Vagina (tissue), 2 donors: Measurements from ENCODE around the gene DOCK1. TPM values are rescaled to one million over a fixed set of nuclear protein-coding genes. Genes with fewer than 3 reads are reported as not detected.

Experiments
- DNase-seq, 2 donors: peaks; one replicate each; pipeline ENCODE4 v3.0.0-alpha.2; 2017; ENCODE audit errors: extremely low spot score in 2 of 2
- H3K27ac ChIP-seq: fragments of 200-600 bp; sonication (generic); one replicate; pipeline ENCODE4 v1.5.1; 2019
- H3K27me3 ChIP-seq: fragments of 200-600 bp; sonication (generic); one replicate; pipeline ENCODE4 v1.5.1; 2019
- H3K36me3 ChIP-seq, 2 donors: fragments of 200-600 bp; sonication (generic); one replicate each; pipeline ENCODE4 v1.5.1; 2017 to 2019
- H3K4me1 ChIP-seq: fragments of 200-600 bp; sonication (generic); one replicate; pipeline ENCODE4 v1.5.1; 2019
- H3K4me3 ChIP-seq, 2 donors: fragments of 200-600 bp; sonication (generic); 1 replicate in 1 of 2; 2 replicates in 1 of 2; pipeline ENCODE4 v1.5.1; 2016 to 2019
- H3K9me3 ChIP-seq: fragments of 200-600 bp; sonication (generic); one replicate; pipeline ENCODE4 v1.5.1; 2019
- POLR2A ChIP-seq, 2 donors: fragments of 450-650 bp; IDR thresholded peaks; one replicate each; pipeline ENCODE4 v1.6.1; 2017; ENCODE audit warnings: antibody characterized with exemption in 2 of 2, mild to moderate bottlenecking in 2 of 2, moderate library complexity in 2 of 2
- POLR2AphosphoS5 ChIP-seq, 2 donors: sonication (generic); formaldehyde crosslinking; IDR thresholded peaks; one replicate each; pipeline ENCODE4 v1.9.0; 2017; ENCODE audit warnings: antibody characterized with exemption in 2 of 2, mild to moderate bottlenecking in 2 of 2, low read depth in 1 of 2; ENCODE audit not compliant: insufficient read depth in 1 of 2
- intact Hi-C: fragments of 100-400 bp; cut with DNase I; formaldehyde crosslinking; loops from one replicate; pipeline ENCODE4 v1.15.1; 2023
- total RNA-seq: library from RNA; depleted of rRNA; stranded (reverse); fragments of >200 nt; gene quantifications from one replicate; pipeline ENCODE4 v1.2.3, GENCODE V29; 2016
- TF ChIP-seq, protein P1 (sequence below), 3 experiments: fragments of 450-650 bp in 2 of 3; fragments of 200-600 bp in 1 of 3; sonication (generic) in 1 of 3; IDR thresholded peaks; one replicate each; pipeline ENCODE4 v1.5.1; 2017 to 2019; ENCODE audit warnings: antibody characterized with exemption in 3 of 3, mild to moderate bottlenecking in 2 of 3, moderate library complexity in 2 of 3

DOCK1 gene
- total RNA-seq, 1 donor from 2014 or later = 64.6 TPM

DNA sequence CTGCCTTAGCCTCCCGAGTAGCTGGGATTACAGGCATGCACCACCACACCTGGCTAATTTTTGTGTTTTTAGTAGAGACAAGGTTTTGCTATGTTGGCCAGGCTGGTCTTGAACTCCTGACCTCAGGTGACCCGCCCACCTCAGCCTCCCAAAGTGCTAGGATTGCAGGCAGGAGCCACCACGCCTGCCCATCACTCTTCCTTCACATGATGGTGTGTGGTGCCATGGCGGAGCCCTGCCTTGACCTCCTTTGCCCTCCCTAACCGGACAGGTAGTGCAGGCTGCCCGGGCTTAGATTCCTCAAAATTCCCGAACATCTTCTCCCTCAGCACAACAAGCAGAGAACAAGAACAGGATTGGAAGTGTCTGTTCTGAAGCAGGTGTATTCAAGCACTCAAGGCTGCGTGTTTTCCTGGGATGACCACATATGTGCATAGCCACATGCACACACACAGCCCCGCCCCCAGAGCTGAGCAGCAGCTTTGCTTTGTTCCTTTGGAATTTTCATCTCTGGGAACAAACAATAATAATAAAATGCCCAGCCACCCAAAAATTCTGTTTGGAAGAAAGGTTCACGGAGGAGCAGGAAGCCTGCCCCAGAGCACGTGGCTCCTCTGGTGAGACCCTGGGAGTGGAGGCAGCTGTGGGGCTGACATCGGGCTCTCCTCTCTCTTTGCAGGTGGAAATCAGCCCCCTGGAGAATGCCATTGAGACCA lies 512.6 kb downstream of the DOCK1 start:
- H3K4me3 ChIP-seq = no peak overlapping the region
- TF ChIP-seq POLR2AphosphoS5 (IDR thresholded peaks at IDR 0.05; ENCODE audit: insufficient read depth in 1 of 2, low read depth in 1 of 2) (no peak), POLR2A (IDR thresholded peaks at IDR 0.05) (no peak)
- TF ChIP-seq, protein P1, sequence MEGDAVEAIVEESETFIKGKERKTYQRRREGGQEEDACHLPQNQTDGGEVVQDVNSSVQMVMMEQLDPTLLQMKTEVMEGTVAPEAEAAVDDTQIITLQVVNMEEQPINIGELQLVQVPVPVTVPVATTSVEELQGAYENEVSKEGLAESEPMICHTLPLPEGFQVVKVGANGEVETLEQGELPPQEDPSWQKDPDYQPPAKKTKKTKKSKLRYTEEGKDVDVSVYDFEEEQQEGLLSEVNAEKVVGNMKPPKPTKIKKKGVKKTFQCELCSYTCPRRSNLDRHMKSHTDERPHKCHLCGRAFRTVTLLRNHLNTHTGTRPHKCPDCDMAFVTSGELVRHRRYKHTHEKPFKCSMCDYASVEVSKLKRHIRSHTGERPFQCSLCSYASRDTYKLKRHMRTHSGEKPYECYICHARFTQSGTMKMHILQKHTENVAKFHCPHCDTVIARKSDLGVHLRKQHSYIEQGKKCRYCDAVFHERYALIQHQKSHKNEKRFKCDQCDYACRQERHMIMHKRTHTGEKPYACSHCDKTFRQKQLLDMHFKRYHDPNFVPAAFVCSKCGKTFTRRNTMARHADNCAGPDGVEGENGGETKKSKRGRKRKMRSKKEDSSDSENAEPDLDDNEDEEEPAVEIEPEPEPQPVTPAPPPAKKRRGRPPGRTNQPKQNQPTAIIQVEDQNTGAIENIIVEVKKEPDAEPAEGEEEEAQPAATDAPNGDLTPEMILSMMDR (IDR thresholded peaks at IDR 0.05) = no peak
- H3K27ac ChIP-seq = no peak overlapping the region
- no peak for DNase-seq
- no peaks in the 10 kb centered on the region for H3K9me3 ChIP-seq
- intact Hi-C loops = loop anchor here (10.0 kb wide), 1 partner anchor 1713 kb away; no protein-coding TSS in a partner anchor
- peaks cover 0 to 33% of the 10 kb centered on the region in 2 donors for H3K36me3 ChIP-seq
- no peaks in the 10 kb centered on the region for H3K4me1 ChIP-seq
- H3K27me3 ChIP-seq = no peaks in the 10 kb centered on the region

- Histone ChIP-seq H3K4me1 (peaks cover 3% of the 10 kb centered on the region), H3K4me3 (no peak overlapping the region), H3K36me3 (peaks cover 0 to 33% of the 10 kb centered on the region in 2 donors), H3K27me3 (no peaks in the 10 kb centered on the region), H3K27ac (no peak overlapping the region), H3K9me3 (no peaks in the 10 kb centered on the region)
- DNase-seq = no peak
- TF ChIP-seq, protein P1 (IDR thresholded peaks at IDR 0.05) = no peak
- no peak for TF ChIP-seq POLR2AphosphoS5 (IDR thresholded peaks at IDR 0.05; ENCODE audit: insufficient read depth in 1 of 2, low read depth in 1 of 2)
- TF ChIP-seq POLR2A (IDR thresholded peaks at IDR 0.05) = no peak
- intact Hi-C loops = loop anchor here (10.0 kb wide), 1 partner anchor 1714 kb away; no protein-coding TSS in a partner anchor
These were observed 513.4 kb downstream of the DOCK1 start for GRCh38 chr10:127418536-127419168.

GRCh38 chr10:127420138-127420684 lies 515.0 kb downstream of the DOCK1 start:
- TF ChIP-seq, protein P1 (IDR thresholded peaks at IDR 0.05) = no peak
- TF ChIP-seq POLR2A (IDR thresholded peaks at IDR 0.05) = no peak
- no peak overlapping the region for H3K27ac ChIP-seq
- H3K27me3 ChIP-seq = no peaks in the 10 kb centered on the region
- no peak overlapping the region for H3K4me3 ChIP-seq
- H3K36me3 ChIP-seq = peaks cover 0 to 33% of the 10 kb centered on the region in 2 donors
- no peak for DNase-seq
- intact Hi-C loops = no loop called here
- peaks cover 8% of the 10 kb centered on the region for H3K4me1 ChIP-seq
- H3K9me3 ChIP-seq = no peaks in the 10 kb centered on the region

DNA sequence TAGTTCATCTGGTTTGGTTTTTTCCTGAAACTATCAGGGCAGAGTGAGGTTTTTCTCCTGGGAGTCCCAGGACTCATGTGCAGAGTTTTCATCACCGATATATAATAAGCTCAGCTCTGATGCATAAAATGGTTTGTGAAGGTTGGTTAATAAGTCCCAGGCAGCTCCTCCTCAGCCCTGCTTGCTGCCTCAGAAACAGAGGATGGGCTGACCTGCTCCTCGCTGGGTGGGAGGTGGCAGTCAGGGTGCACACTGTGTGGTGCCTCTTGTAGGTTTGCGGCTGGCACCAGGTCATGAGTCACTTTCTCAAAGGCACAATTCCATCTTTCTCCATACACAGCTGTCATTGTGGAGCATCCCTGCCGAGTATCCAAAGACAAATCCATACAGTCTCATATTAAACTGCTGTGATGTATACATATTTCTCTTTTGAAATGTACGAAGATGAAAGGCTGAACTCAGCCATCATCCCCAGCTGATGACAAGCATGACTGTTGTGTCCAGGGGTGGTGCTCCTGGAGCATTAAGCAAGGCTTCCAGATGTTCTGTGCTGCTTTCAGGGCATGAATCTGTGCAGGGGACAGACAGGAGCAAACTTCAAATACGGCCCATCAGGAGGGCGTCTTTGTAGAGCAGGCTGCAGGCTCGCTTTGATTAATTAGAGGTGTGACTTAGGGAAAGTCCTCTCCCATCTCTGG lies 518.1 kb downstream of the DOCK1 start:
- no peak for DNase-seq
- H3K4me1 ChIP-seq = peaks cover 8% of the 10 kb centered on the region
- TF ChIP-seq POLR2AphosphoS5 (IDR thresholded peaks at IDR 0.05; ENCODE audit: insufficient read depth in 1 of 2, low read depth in 1 of 2) (no peak), POLR2A (IDR thresholded peaks at IDR 0.05) (no peak)
- TF ChIP-seq, protein P1 (IDR thresholded peaks at IDR 0.05) = no peak
- intact Hi-C loops = no loop called here
- H3K27ac ChIP-seq = no peak overlapping the region
- peaks cover 0 to 57% of the 10 kb centered on the region in 2 donors for H3K36me3 ChIP-seq
- no peaks in the 10 kb centered on the region for H3K9me3 ChIP-seq
- no peak overlapping the region for H3K4me3 ChIP-seq
- no peaks in the 10 kb centered on the region for H3K27me3 ChIP-seq
